Activated naive CD4-positive, alpha-beta T cell treated with anti-CD3 and anti-CD28 coated beads, Interleukin-2, amount 50 U/mL, for 72 hours (primary cell): Measurements from ENCODE around the gene DTNB. TPM values are rescaled to one million over a fixed set of nuclear protein-coding genes. Genes with fewer than 3 reads are reported as not detected.
"Not testable (repeated sequence)": the region's sequence is repeated elsewhere in the genome, so short reads cannot be mapped to it uniquely, and the experiment has no call there.

Experiments
- ATAC-seq, 2 donors: fragments of 150-1000 bp; cut with Tn5 transposase; 2 replicates each; pipeline ENCODE4 v1.10.0; 2021; ENCODE audit warnings: mild to moderate bottlenecking in 2 of 2, moderate library complexity in 2 of 2
- DNase-seq, 2 donors: peaks; one replicate each; pipeline ENCODE4 v3.0.0; 2021 to 2022; ENCODE audit warnings: low spot score in 2 of 2
- H3K27ac Mint-ChIP-seq, 2 donors: one replicate each; pipeline ENCODE4 v1.8.0; 2022; ENCODE audit warnings: mild to moderate bottlenecking in 2 of 2, mixed read lengths in 2 of 2
- H3K36me3 Mint-ChIP-seq, 2 donors: one replicate each; pipeline ENCODE4 v1.8.0; 2022; ENCODE audit warnings: mixed read lengths in 2 of 2
- H3K9me3 Mint-ChIP-seq, 2 donors: one replicate each; pipeline ENCODE4 v1.8.0; 2022; ENCODE audit warnings: mixed read lengths in 2 of 2
- total RNA-seq, 2 donors: library from RNA; stranded (reverse); gene quantifications; one replicate each; pipeline ENCODE4 v1.2.3, GENCODE V29; 2022

DTNB gene
- total RNA-seq, 2 donors from 2014 or later = 17.1 to 20.0 TPM

- no peak for DNase-seq
- peaks cover 0 to 4% of the 10 kb centered on the region in 2 donors for H3K36me3 Mint-ChIP-seq
These were observed 21.5 kb downstream of the DTNB start for GRCh38 chr2:25651782-25652455.

GRCh38 chr2:25651066-25651465, 22.3 kb downstream of the DTNB start:
- no peak for ATAC-seq
- Mint-ChIP-seq H3K36me3 (peaks cover 0 to 4% of the 10 kb centered on the region in 2 donors), H3K27ac (no peak overlapping the region), H3K9me3 (no peaks in the 10 kb centered on the region)
- no peak for DNase-seq

More at GRCh38 chr2:25651782-25652455, 21.5 kb downstream of the DTNB start:
- H3K9me3 Mint-ChIP-seq = no peaks in the 10 kb centered on the region
- H3K27ac Mint-ChIP-seq = no peak overlapping the region
- ATAC-seq = no peak

GRCh38 chr2:25650256-25650655, 23.1 kb downstream of the DTNB start:
- no peak for ATAC-seq
- Mint-ChIP-seq H3K9me3 (no peaks in the 10 kb centered on the region), H3K27ac (peak overlapping the region in 1 of 2 donors; percentile 2), H3K36me3 (peaks cover 0 to 4% of the 10 kb centered on the region in 2 donors)
- DNase-seq = no peak

GRCh38 chr2:25649786-25650185, 23.6 kb downstream of the DTNB start:
- no peaks in the 10 kb centered on the region for H3K9me3 Mint-ChIP-seq
- DNase-seq (no peak), ATAC-seq (no peak)
- peaks cover 0 to 4% of the 10 kb centered on the region in 2 donors for H3K36me3 Mint-ChIP-seq
- H3K27ac Mint-ChIP-seq = peak overlapping the region in 1 of 2 donors; percentile 2

GRCh38 chr2:25642298-25642697, 31.1 kb downstream of the DTNB start:
- Mint-ChIP-seq H3K9me3 (no peaks in the 10 kb centered on the region), H3K27ac (no peak overlapping the region), H3K36me3 (peaks cover 11% of the 10 kb centered on the region in 2 donors)
- ATAC-seq (no peak), DNase-seq (no peak)

- no peaks in the 10 kb centered on the region for H3K9me3 Mint-ChIP-seq
- DNase-seq (no peak), ATAC-seq (no peak)
- no peak overlapping the region for H3K27ac Mint-ChIP-seq
- peaks cover 11% of the 10 kb centered on the region in 2 donors for H3K36me3 Mint-ChIP-seq
These were observed 33.7 kb downstream of the DTNB start for GRCh38 chr2:25639696-25640095.

- H3K27ac Mint-ChIP-seq = no peak overlapping the region
- DNase-seq (no peak), ATAC-seq (no peak)
- H3K9me3 Mint-ChIP-seq = no peaks in the 10 kb centered on the region
- H3K36me3 Mint-ChIP-seq = peaks cover 11% of the 10 kb centered on the region in 2 donors
These were observed 34.2 kb downstream of the DTNB start for GRCh38 chr2:25639131-25639530.

- ATAC-seq (no peak), DNase-seq (no peak)
- H3K27ac Mint-ChIP-seq = no peak overlapping the region
- no peaks in the 10 kb centered on the region for H3K9me3 Mint-ChIP-seq
- H3K36me3 Mint-ChIP-seq = peaks cover 11% of the 10 kb centered on the region in 2 donors
These were observed 37.6 kb downstream of the DTNB start for GRCh38 chr2:25635797-25636196.

- H3K36me3 Mint-ChIP-seq = peaks cover 5 to 11% of the 10 kb centered on the region in 2 donors
- ATAC-seq, H3K9me3 Mint-ChIP-seq, H3K27ac Mint-ChIP-seq, DNase-seq: not testable (repeated sequence)
These were observed 39.6 kb downstream of the DTNB start for GRCh38 chr2:25633801-25634200.

- Mint-ChIP-seq H3K36me3 (peaks cover 0 to under 1% of the 10 kb centered on the region in 2 donors), H3K9me3 (no peaks in the 10 kb centered on the region), H3K27ac (no peak overlapping the region)
- ATAC-seq (no peak), DNase-seq (no peak)
These were observed 41.0 kb downstream of the DTNB start for GRCh38 chr2:25632396-25632795.

- no peak overlapping the region for H3K27ac Mint-ChIP-seq
- no peak for ATAC-seq
- H3K9me3 Mint-ChIP-seq = no peaks in the 10 kb centered on the region
- no peak for DNase-seq
- no peaks in the 10 kb centered on the region for H3K36me3 Mint-ChIP-seq
These were observed 48.7 kb downstream of the DTNB start for GRCh38 chr2:25624635-25625034.

GRCh38 chr2:25623361-25623760, 50.0 kb downstream of the DTNB start:
- H3K9me3 Mint-ChIP-seq = no peaks in the 10 kb centered on the region
- DNase-seq (no peak), ATAC-seq (no peak)
- H3K36me3 Mint-ChIP-seq = no peaks in the 10 kb centered on the region
- no peak overlapping the region for H3K27ac Mint-ChIP-seq

GRCh38 chr2:25620711-25621110, 52.7 kb downstream of the DTNB start:
- Mint-ChIP-seq H3K27ac (no peak overlapping the region), H3K36me3 (no peaks in the 10 kb centered on the region), H3K9me3 (no peaks in the 10 kb centered on the region)
- no peak for DNase-seq
- ATAC-seq = no peak

- no peak for ATAC-seq
These were observed 53.3 kb downstream of the DTNB start for GRCh38 chr2:25620077-25620476.

GRCh38 chr2:25619185-25619584, 54.2 kb downstream of the DTNB start:
- DNase-seq (no peak), ATAC-seq (no peak)
- H3K36me3 Mint-ChIP-seq = no peaks in the 10 kb centered on the region
- no peaks in the 10 kb centered on the region for H3K9me3 Mint-ChIP-seq
- no peak overlapping the region for H3K27ac Mint-ChIP-seq

More at GRCh38 chr2:25620077-25620476, 53.3 kb downstream of the DTNB start:
- no peaks in the 10 kb centered on the region for H3K36me3 Mint-ChIP-seq
- no peaks in the 10 kb centered on the region for H3K9me3 Mint-ChIP-seq
- H3K27ac Mint-ChIP-seq = no peak overlapping the region
- no peak for DNase-seq

GRCh38 chr2:25618676-25619075, 54.7 kb downstream of the DTNB start:
- no peaks in the 10 kb centered on the region for H3K9me3 Mint-ChIP-seq
- no peaks in the 10 kb centered on the region for H3K36me3 Mint-ChIP-seq
- DNase-seq (no peak), ATAC-seq (no peak)
- no peak overlapping the region for H3K27ac Mint-ChIP-seq

- no peak overlapping the region for H3K27ac Mint-ChIP-seq
These were observed 55.3 kb downstream of the DTNB start for GRCh38 chr2:25617948-25618646.

GRCh38 chr2:25615920-25616319, 57.5 kb downstream of the DTNB start:
- Mint-ChIP-seq H3K27ac (no peak overlapping the region), H3K9me3 (no peaks in the 10 kb centered on the region), H3K36me3 (no peaks in the 10 kb centered on the region)
- ATAC-seq (no peak), DNase-seq (no peak)

More at GRCh38 chr2:25617948-25618646, 55.3 kb downstream of the DTNB start:
- no peak for ATAC-seq
- DNase-seq = no peak
- Mint-ChIP-seq H3K36me3 (no peaks in the 10 kb centered on the region), H3K9me3 (no peaks in the 10 kb centered on the region)
